SIG-M5 treated with dmso at 0.1 percent for 504 hours (cell line): ENCODE results near the gene SELENOO.

Experiments
- DNase-seq: peaks from one replicate; lab custom pipeline; 2025; ENCODE audit not compliant: unreplicated experiment; lab: John Stamatoyannopoulos, UW

The SELENOO gene

DNA sequence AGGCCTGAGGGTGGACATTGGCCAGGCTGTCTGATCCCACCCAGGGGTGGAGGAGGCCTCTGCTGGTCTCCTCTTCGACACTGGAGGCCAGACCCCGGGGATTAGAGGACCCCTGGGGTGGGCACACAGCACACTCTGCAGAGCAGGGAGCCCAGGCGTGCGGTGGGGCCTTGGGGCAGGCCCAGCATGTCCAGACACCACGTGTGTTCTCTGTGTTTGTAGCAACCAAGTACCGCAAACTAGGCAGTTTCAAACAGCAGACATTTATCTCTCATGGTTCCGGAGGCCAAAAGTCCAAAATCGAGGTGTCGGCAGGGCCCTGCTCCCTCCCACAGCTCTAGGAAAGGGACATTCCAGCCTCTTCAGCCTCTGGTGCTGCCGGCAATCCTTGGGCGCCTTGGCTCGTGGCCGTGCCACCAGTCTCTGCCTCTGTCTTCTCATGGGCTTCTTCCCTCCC is 28.8 kb upstream of the SELENOO start:
- DNase-seq: no peak

- DNase-seq: peak; percentile 53
These were observed 27.4 kb upstream of the SELENOO start for GRCh38 chr22:50173311-50173982.

DNA sequence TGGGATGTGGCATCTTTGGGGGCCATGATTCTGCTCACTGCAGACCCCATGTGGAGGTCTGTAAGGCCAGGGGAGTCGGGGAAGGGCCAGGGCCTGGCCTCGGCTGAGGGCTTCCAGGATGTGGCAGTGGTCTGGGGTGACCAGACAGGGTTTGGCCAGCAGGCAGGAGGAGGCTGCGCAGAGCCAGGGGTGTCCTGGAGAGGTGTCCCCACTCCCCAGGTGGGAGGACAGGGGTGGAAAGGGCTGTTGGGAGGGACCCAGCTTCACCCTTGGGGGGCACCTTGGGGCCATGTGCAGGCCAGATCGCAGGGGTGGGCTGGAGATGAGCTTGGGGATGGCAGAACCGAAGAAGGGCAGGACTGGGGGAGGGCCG is 26.8 kb upstream of the SELENOO start:
- DNase-seq: no peak

GRCh38 chr22:50174382-50175190 is 26.2 kb upstream of the SELENOO start:
- no peak for DNase-seq

DNA sequence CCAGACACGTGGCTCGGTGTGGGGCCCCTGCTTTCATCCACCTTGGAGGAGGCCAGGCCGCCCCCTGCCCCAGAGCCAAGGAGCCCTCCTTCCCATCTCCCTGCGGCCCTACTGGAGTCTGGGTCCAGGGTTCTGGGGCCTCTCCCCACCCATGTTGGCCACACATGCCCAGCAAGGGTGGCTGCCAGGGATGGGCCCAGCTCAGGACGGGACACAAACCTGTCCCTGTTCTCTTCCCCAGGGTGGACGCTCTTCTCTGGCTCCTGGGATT is 25.7 kb upstream of the SELENOO start:
- no peak for DNase-seq

GRCh38 chr22:50175921-50176849 is 24.6 kb upstream of the SELENOO start:
- no peak for DNase-seq

GRCh38 chr22:50176850-50177536 is 23.8 kb upstream of the SELENOO start:
- no peak for DNase-seq

DNA sequence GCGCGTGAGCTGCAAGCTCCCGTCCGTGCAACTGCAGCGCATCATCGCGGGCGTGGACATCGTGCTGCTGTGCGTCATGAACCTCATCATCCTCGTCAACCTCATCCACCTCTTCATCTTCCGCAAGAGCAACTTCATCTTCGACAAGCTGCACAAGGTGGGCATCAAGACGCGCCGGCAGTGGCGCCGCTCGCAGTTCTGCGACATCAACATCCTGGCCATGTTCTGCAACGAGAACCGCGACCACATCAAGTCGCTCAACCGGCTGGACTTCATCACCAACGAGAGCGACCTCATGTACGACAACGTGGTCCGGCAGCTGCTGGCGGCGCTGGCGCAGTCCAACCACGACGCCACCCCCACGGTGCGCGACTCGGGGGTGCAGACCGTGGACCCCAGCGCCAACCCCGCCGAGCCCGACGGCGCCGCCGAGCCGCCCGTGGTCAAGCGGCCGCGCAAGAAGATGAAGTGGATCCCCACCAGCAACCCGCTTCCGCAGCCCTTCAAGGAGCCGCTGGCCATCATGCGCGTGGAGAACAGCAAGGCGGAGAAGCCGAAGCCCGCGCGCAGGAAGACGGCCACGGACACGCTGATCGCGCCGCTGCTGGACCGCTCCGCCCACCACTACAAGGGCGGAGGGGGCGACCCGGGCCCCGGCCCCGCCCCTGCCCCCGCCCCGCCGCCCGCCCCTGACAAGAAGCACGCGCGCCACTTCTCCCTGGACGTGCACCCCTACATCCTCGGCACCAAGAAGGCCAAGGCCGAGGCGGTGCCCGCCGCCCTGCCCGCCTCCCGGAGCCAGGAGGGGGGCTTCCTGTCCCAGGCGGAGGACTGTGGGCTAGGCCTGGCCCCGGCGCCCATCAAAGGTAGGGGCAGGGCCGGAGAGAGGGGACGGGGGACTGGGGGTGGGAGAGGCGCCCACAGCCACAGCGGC is 23.0 kb upstream of the SELENOO start:
- no peak for DNase-seq

DNA sequence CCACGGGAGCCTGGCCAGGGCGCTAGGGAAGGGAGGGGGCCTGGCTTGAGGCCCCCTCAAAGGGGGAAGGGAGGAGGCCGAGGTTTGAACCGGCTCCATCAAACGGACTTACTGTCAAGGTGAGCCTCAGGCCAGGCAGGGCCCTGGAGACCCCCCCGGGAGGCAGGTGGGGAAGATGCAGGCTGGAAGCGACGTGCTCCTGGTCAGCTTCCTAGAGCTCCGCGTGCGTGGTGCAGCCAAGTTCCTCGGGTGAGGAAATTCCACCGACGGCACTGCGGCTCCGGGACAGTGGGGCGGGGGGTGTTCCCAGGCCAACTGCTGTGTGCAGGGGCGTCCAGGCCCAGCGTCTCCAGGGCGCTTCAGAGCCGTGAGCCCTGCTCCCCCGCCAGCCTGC is 22.3 kb upstream of the SELENOO start:
- no peak for DNase-seq

GRCh38 chr22:50178871-50179869 is 21.6 kb upstream of the SELENOO start:
- DNase-seq: no peak

GRCh38 chr22:50179937-50180726 is 20.7 kb upstream of the SELENOO start:
- DNase-seq: no peak

DNA sequence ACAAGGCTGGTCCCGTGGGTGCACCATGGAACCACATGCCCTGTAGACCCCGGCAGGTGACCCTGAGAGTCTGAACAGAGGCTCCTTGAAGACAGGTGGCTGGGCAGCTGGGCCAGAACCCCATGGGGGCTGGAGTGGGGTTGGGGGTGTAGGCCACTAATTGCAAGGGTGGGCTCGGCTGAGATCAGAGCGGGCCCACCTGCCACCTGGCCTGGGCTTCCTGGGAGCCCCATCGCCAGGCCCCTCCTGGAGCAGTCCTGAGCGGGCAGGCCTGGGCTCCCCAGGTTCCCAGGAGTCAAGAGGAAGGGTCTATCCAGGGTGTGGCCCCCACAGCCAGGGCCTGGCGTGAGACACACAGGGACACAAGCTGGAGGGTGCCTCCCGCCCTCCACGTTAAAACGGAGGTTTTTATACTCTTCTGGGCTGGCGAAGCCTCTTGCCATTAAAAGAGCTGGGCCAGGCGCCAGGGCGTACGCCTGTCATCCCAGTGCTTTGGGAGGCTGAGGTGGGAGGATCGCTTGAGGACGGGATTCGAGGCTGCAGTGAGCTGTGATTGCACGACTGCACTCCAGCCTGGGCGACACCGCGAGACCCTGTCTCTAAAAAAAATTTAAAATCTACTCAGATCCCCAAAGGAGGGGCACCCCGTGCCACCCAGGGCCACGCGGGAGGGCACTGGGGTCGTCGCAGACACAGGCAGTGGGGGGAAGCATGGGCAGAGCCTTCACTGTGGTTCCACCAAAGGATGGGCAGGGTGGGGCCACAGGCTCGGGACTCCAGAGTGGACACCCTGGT is 19.9 kb upstream of the SELENOO start:
- DNase-seq: no peak

DNA sequence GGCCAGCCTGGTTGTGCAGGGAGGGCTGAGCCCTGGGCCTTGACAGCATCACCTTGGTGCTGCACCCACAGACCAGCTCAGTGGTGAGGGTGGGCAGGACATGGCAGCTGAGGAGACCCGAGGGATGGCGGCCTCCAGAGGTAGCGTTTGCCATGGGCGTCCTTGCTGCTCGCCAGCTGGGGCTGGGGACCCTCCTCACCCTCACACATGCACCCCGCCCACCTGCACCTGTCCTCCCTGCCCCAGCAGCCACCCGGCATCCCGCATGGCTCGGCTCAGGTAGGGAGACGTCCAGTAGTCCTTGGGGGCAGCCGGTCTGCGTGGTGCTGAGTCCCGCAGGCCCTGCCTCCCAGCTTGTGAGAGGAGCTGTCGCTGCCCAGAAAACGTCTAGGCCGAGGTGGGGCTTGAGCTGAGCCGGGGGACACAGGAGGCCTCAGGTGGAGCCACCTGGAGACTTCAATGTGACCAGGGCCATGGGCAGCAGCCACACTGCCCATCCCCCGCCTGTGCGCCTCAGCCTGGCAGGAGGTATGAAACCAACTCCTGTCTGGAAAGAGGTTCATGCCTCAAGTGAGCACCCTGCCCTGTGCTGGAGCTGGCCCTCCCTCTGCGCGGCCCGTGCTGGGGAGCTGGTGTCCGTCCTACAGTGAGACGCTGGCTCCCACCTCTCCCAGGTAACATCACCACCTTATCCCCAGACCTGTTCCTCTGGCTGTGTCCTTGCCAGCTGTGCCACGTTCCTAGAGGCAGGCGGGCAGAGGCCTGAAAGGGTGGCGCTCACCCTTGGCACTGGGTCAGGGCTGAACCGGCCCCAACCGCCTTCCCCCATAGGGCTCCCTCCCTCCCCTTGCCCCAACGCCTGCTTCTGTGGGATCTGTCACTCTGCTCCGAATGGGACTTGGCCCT is 18.4 kb upstream of the SELENOO start:
- DNase-seq: no peak

DNA sequence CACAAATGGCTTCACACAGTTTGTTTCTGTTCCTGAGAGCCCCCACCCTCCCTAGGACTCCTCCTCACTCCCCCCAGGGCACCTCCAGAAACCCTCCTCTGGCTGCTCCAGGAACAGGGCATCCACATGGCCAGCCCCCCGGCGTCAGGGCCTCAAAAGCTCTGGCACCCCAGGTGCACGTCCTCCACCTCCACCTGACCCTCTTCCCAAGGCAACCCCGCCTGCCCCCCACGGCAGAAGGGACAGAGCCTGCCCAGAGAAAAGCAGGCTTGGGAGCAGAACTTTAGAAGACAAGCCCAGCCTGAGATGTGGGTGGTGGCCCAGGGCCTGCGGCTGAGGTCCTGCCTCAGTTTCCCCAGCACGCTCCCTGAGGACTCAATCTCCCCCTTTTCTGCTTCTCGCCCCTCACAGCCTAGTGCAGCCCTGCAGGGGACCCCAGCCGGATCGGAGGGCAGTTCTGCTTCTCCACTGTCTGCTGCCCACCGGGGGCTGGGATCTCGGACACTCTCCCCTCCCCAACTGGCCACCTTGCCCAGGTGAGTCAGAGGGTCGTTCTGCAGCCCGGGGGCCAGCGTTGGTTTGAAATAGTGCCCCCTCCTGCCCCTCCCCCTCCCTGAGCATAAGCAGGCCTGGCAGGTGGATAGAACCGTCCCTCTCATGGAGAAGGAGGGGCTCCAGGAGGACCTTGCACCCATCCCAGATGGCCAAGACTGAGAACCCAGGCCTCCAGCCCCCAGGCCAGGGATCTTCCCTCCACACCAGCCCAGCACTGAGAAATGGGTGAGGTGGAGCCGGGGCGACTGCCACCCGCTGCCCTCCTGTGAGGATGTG is 17.5 kb upstream of the SELENOO start:
- no peak for DNase-seq
